Endodermal cell (in vitro differentiated cells): ENCODE data around the gene DOCK8. TPM values are rescaled to one million over a fixed set of nuclear protein-coding genes. Genes with fewer than 3 reads are reported as not detected.

ENCODE experiments used
- DNase-seq: peaks from one replicate; pipeline ENCODE4 v3.0.0-alpha.2; 2017
- H3K27ac ChIP-seq: 2 replicates; pipeline ENCODE4 v1.5.1; 2013; ENCODE audit warnings: mild to moderate bottlenecking, low read depth, low read length, moderate library complexity
- H3K27me3 ChIP-seq: 2 replicates; pipeline ENCODE4 v1.6.1; 2013; ENCODE audit warnings: mild to moderate bottlenecking, low read length, moderate library complexity; ENCODE audit not compliant: insufficient read depth, control insufficient read depth, poor library complexity, severe bottlenecking
- H3K36me3 ChIP-seq: 2 replicates; pipeline ENCODE4 v1.7.0; 2013; ENCODE audit warnings: mild to moderate bottlenecking, low read length, moderate library complexity; ENCODE audit not compliant: control insufficient read depth, insufficient read depth
- H3K4me1 ChIP-seq: one replicate; pipeline ENCODE4 v1.7.0; 2013; ENCODE audit warnings: low read length; ENCODE audit not compliant: control insufficient read depth, insufficient read depth
- H3K4me3 ChIP-seq: 2 replicates; pipeline ENCODE4 v1.5.1; 2013; ENCODE audit warnings: mild to moderate bottlenecking, low read length, moderate library complexity
- H3K9ac ChIP-seq: 2 replicates; pipeline ENCODE4 v1.6.1; 2013; ENCODE audit warnings: mild to moderate bottlenecking, low read length, moderate library complexity; ENCODE audit not compliant: poor library complexity, severe bottlenecking; ENCODE audit errors: extremely low read depth
- H3K9me3 ChIP-seq: 2 replicates; pipeline ENCODE4 v1.6.1; 2013; ENCODE audit warnings: mild to moderate bottlenecking, low read length, moderate library complexity; ENCODE audit not compliant: control insufficient read depth
- H3K27ac Mint-ChIP-seq: 2 replicates; pipeline ENCODE4 v1.8.0; 2020; ENCODE audit warnings: mixed read lengths
- H3K27me3 Mint-ChIP-seq: 2 replicates; pipeline ENCODE4 v1.8.0; 2021; ENCODE audit warnings: mild to moderate bottlenecking, mixed read lengths; ENCODE audit not compliant: insufficient read depth
- H3K36me3 Mint-ChIP-seq: 2 replicates; pipeline ENCODE4 v1.8.0; 2020; ENCODE audit warnings: low read depth, mixed read lengths
- H3K4me1 Mint-ChIP-seq: 2 replicates; pipeline ENCODE4 v1.8.0; 2020; ENCODE audit warnings: mixed read lengths
- H3K4me3 Mint-ChIP-seq: 2 replicates; pipeline ENCODE4 v1.8.0; 2020; ENCODE audit warnings: mild to moderate bottlenecking, moderate library complexity, mixed read lengths
- H3K9me3 Mint-ChIP-seq: 2 replicates; pipeline ENCODE4 v1.8.0; 2020; ENCODE audit warnings: mild to moderate bottlenecking, mixed read lengths
- WGBS, 2 experiments: methylation state at CpG; one replicate each; pipeline versions ENCODE4 v1.1.5 to v1.1.7; 2013; ENCODE audit warnings: missing lambda C conversion rate in 2 of 2, mixed read lengths in 1 of 2; ENCODE audit not compliant: insufficient coverage in 1 of 2, insufficient read length in 1 of 2; 5-methylcytosine and 5-hydroxymethylcytosine counted together
- total RNA-seq, 2 donors: library from RNA; stranded (reverse); fragmentation: NEBNext Ultra II Directional in 1 of 2; extraction: Animal tissue kit (Norgen Biotek cat#: 25700) in 1 of 2; gene quantifications; 2 replicates in 1 of 2; 3 replicates in 1 of 2; pipeline ENCODE4 v1.2.1, GENCODE V29; 2021
- TF ChIP-seq, protein P1 (sequence below): fragments of 200-600 bp; sonication (generic); conservative IDR thresholded peaks from 2 replicates; pipeline ENCODE4 v1.5.0; 2021; ENCODE audit warnings: antibody characterized with exemption, mild to moderate bottlenecking

The DOCK8 gene
- total RNA-seq, 2 donors from 2014 or later, result 26.9 to 28.1 TPM

DNA sequence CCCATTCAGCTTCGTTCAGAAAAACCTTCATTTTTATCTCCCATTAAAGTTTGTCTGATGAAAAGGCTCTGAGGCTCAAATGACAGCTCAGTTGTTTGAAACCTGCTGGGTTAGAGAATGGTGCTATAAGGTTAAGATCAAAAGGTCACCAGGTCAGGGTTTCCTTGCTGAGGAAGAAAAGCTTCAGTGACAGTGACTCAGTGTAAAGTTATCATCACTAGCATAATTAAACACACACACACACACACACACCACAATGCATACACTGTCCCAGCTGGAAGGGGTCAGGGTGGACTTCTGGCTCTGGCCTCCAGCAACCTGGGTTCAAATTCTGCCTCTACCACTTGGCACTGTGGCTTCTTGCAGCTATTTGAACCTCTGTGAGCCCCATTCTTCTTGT lies 281.1 kb downstream of the DOCK8 start:
- Mint-ChIP-seq H3K27me3 (peaks cover 9% of the 10 kb centered on the region), H3K4me1 (peaks cover 9% of the 10 kb centered on the region), H3K4me3 (no peak overlapping the region), H3K9me3 (no peaks in the 10 kb centered on the region), H3K36me3 (no peaks in the 10 kb centered on the region), H3K27ac (no peak overlapping the region)
- Histone ChIP-seq H3K4me1 (peaks cover 4% of the 10 kb centered on the region), H3K27ac (no peak overlapping the region), H3K9me3 (no peaks in the 10 kb centered on the region), H3K4me3 (no peak overlapping the region), H3K36me3 (no peaks in the 10 kb centered on the region), H3K27me3 (no peaks in the 10 kb centered on the region), H3K9ac (no peak overlapping the region)
- TF ChIP-seq, protein P1, sequence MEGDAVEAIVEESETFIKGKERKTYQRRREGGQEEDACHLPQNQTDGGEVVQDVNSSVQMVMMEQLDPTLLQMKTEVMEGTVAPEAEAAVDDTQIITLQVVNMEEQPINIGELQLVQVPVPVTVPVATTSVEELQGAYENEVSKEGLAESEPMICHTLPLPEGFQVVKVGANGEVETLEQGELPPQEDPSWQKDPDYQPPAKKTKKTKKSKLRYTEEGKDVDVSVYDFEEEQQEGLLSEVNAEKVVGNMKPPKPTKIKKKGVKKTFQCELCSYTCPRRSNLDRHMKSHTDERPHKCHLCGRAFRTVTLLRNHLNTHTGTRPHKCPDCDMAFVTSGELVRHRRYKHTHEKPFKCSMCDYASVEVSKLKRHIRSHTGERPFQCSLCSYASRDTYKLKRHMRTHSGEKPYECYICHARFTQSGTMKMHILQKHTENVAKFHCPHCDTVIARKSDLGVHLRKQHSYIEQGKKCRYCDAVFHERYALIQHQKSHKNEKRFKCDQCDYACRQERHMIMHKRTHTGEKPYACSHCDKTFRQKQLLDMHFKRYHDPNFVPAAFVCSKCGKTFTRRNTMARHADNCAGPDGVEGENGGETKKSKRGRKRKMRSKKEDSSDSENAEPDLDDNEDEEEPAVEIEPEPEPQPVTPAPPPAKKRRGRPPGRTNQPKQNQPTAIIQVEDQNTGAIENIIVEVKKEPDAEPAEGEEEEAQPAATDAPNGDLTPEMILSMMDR, result no peak
- 0% methylated on average over 1 of the region's 1 CpG; no CpG with 5 or more reads in 1 of the 2 experiments for WGBS, 2 experiments
- DNase-seq, result no peak

DNA sequence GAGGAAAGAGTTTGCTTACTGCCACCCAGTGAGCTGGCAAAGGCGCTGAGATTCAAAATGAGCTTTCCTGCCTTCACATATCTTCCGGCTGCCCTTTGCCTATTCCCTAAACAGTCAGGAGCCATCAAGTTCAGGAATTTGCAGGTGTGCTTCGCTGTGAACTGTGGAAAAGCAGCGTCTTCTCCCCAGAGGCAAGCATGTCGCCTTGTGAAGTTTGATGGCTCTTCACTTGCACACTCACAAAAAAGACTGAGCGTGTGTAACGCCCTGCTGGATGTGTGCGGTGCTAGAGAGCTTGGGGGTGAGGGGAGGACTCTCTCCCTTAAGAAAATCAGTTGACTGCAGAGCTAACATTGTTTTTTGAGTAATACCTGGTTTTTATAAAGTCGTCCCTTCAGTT lies 288.7 kb downstream of the DOCK8 start:
- Mint-ChIP-seq H3K27ac (peak overlapping the region; percentile 89), H3K4me1 (peaks cover 9% of the 10 kb centered on the region), H3K4me3 (peak overlapping the region; percentile 70), H3K9me3 (no peaks in the 10 kb centered on the region), H3K36me3 (peaks cover 4% of the 10 kb centered on the region), H3K27me3 (peaks cover 39% of the 10 kb centered on the region)
- H3K27me3 ChIP-seq, result peaks cover 14% of the 10 kb centered on the region
- peaks cover 3% of the 10 kb centered on the region for H3K4me1 ChIP-seq
- TF ChIP-seq, protein P1, result no peak
- 84 to 86% methylated on average over 8 to 9 of the region's 9 CpGs for WGBS, 2 experiments
- no peaks in the 10 kb centered on the region for H3K36me3 ChIP-seq
- H3K27ac ChIP-seq, result no peak overlapping the region
- no peaks in the 10 kb centered on the region for H3K9me3 ChIP-seq
- peak; percentile 49 for DNase-seq
- no peak overlapping the region for H3K9ac ChIP-seq
- peak overlapping the region; percentile 83 for H3K4me3 ChIP-seq

DNA sequence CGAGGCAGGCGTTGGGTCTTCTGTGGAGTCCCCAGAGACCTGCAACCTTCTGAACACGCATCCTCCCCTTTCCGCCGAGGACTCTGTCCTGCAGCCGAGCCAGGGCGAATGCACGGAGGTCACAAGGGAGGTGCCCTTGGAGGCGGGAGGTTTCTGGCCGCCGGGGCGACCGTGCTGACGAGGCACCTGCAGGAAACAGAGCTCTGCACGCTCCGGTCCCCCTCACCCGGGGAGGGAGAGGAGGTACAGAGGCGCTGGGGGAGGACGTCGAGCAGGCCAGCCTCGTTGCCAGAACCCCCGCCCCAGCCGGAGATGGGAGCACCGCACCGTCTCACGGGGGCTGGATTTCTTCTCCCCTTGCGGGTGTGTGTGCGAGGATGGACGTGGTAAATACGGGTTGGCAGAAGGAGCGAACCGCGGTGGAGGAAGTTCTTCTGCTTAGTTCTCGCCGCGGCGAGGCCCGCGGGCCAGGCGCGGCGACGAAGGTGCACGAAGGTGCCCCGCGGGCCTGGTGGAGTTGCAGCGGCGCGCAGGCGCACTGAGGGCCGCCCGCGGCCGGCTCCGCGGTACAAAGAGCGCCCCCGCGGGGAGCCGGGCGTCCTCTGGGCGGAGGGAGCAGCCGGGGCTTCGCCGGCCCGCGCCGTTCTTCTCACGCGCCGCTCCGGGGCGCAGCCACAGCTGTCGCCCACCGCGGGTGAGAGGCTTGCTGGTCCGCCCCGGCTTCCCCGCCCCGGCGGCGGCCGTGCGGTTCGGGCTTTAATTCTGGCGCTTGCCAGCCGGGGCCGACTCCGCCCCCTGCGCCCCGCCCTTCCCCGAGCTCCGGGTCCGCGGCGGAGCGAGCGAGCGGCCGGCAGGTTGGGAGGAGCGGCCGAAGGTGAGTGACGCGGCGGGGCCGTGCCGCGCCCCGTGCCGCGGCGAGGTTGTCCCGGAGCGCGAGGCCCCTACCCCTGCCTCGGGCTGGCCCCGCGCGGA lies 289.5 kb downstream of the DOCK8 start, which contains the start of gene KANK1:
Gene KANK1 (plus strand): TSS at position 815 of the 972 bp plus-strand sequence.
- peaks cover 3% of the 10 kb centered on the region for H3K4me1 ChIP-seq
- no peaks in the 10 kb centered on the region for H3K9me3 ChIP-seq
- Mint-ChIP-seq H3K36me3 (peaks cover 11% of the 10 kb centered on the region), H3K9me3 (no peaks in the 10 kb centered on the region), H3K4me1 (peaks cover 9% of the 10 kb centered on the region), H3K27ac (peak within 1 kb of the TSS; percentile 89), H3K27me3 (peaks cover 39% of the 10 kb centered on the region), H3K4me3 (peak within 1 kb of the TSS; percentile 70)
- peaks cover 14% of the 10 kb centered on the region for H3K27me3 ChIP-seq
- no peaks in the 10 kb centered on the region for H3K36me3 ChIP-seq
- peak; percentile 90 for DNase-seq
- H3K4me3 ChIP-seq, result peak within 1 kb of the TSS; percentile 87
- H3K9ac ChIP-seq, result peak within 1 kb of the TSS; percentile 64
- 1 to 2% methylated on average over 32 to 118 of the region's 119 CpGs for WGBS, 2 experiments
- TF ChIP-seq, protein P1, result peak; percentile 37
- no peak within 1 kb of the TSS for H3K27ac ChIP-seq
